Choroid plexus epithelial cell (primary cell): Measurements from ENCODE around the gene MET.

Experiments
- DNase-seq: peaks from one replicate; pipeline ENCODE4 v3.0.0-alpha.2; 2010; ENCODE audit warnings: low read depth
- H3K4me3 ChIP-seq: 2 replicates; pipeline ENCODE4 v1.5.1; 2011; ENCODE audit warnings: low read depth, mild to moderate bottlenecking, control low read depth, low read length, moderate library complexity
- CTCF ChIP-seq: conservative IDR thresholded peaks from 2 replicates; pipeline ENCODE4 v1.5.1; 2011; ENCODE audit warnings: low read depth, mild to moderate bottlenecking, control low read depth, inconsistent platforms, low read length, moderate library complexity

The MET gene

GRCh38 chr7:116687801-116688201 lies 15.8 kb downstream of the MET start:
- no peak for TF ChIP-seq CTCF
- peak; percentile 81 for DNase-seq
- no peak overlapping the region for H3K4me3 ChIP-seq

GRCh38 chr7:116689790-116690259 lies 17.8 kb downstream of the MET start:
- no peak for DNase-seq
- H3K4me3 ChIP-seq = no peak overlapping the region
- TF ChIP-seq CTCF = no peak

- TF ChIP-seq CTCF = no peak
- no peak overlapping the region for H3K4me3 ChIP-seq
- DNase-seq = peak; percentile 79
Measured at GRCh38 chr7:116691664-116692063, 19.7 kb downstream of the MET start.

- peak; percentile 48 for DNase-seq
- TF ChIP-seq CTCF = no peak
- no peak overlapping the region for H3K4me3 ChIP-seq
Measured at GRCh38 chr7:116692401-116693308, 20.7 kb downstream of the MET start.

- H3K4me3 ChIP-seq = no peak overlapping the region
- no peak for DNase-seq
- no peak for TF ChIP-seq CTCF
Measured at GRCh38 chr7:116696707-116697106, 24.7 kb downstream of the MET start.

- no peak for TF ChIP-seq CTCF
- no peak for DNase-seq
- no peak overlapping the region for H3K4me3 ChIP-seq
Measured at GRCh38 chr7:116697152-116697551, 25.2 kb downstream of the MET start.

- DNase-seq = no peak
- H3K4me3 ChIP-seq = no peak overlapping the region
- no peak for TF ChIP-seq CTCF
Measured at GRCh38 chr7:116697761-116698160, 25.8 kb downstream of the MET start.
